H9 (cell line): ENCODE results near the gene CD7. TPM values are rescaled to one million over a fixed set of nuclear protein-coding genes. Genes with fewer than 3 reads are reported as not detected.

Source experiments
- DNase-seq: peaks from one replicate; pipeline ENCODE4 v3.0.0-alpha.2; 2017
- H2AFZ ChIP-seq: one replicate; pipeline ENCODE4 v1.6.1; 2013; ENCODE audit warnings: mild to moderate bottlenecking, low read length, control low read depth, moderate library complexity
- H2AK5ac ChIP-seq: 2 replicates; pipeline ENCODE4 v1.6.1; 2013; ENCODE audit warnings: low read length, control low read depth, mixed read lengths; ENCODE audit not compliant: insufficient read length
- H2BK120ac ChIP-seq: one replicate; pipeline ENCODE4 v1.6.1; 2013; ENCODE audit warnings: low read depth, mild to moderate bottlenecking, low read length, control low read depth, inconsistent platforms; ENCODE audit not compliant: poor library complexity, severe bottlenecking
- H2BK12ac ChIP-seq: 2 replicates; pipeline ENCODE4 v1.6.1; 2013; ENCODE audit warnings: low read length, control low read depth, mixed read lengths, low read depth; ENCODE audit not compliant: insufficient read length
- H2BK15ac ChIP-seq: 2 replicates; pipeline ENCODE4 v1.6.1; 2013; ENCODE audit warnings: low read depth, low read length, control low read depth
- H2BK20ac ChIP-seq: one replicate; pipeline ENCODE4 v1.6.1; 2013; ENCODE audit warnings: low read depth, mild to moderate bottlenecking, low read length, control low read depth, inconsistent platforms; ENCODE audit not compliant: poor library complexity, severe bottlenecking
- H2BK5ac ChIP-seq: 2 replicates; pipeline ENCODE4 v1.6.1; 2013; ENCODE audit warnings: low read length, control low read depth, mixed read lengths; ENCODE audit not compliant: insufficient read length
- H3K14ac ChIP-seq: 2 replicates; pipeline ENCODE4 v1.6.1; 2013; ENCODE audit warnings: low read length, control low read depth; ENCODE audit not compliant: insufficient read depth
- H3K18ac ChIP-seq: 2 replicates; pipeline ENCODE4 v1.6.1; 2013; ENCODE audit warnings: low read depth, mild to moderate bottlenecking, mixed read lengths, low read length, control low read depth; ENCODE audit not compliant: insufficient read length
- H3K23ac ChIP-seq: 2 replicates; pipeline ENCODE4 v1.6.1; 2013; ENCODE audit warnings: low read length, control low read depth, mixed read lengths, low read depth; ENCODE audit not compliant: insufficient read length
- H3K23me2 ChIP-seq: 2 replicates; pipeline ENCODE4 v1.6.1; 2013; ENCODE audit warnings: low read depth, mild to moderate bottlenecking, mixed read lengths, low read length, control low read depth; ENCODE audit not compliant: insufficient read length, poor library complexity, severe bottlenecking
- H3K27ac ChIP-seq: 2 replicates; pipeline ENCODE4 v1.5.1; 2013; ENCODE audit warnings: low read length, control low read depth, mixed read lengths, low read depth; ENCODE audit not compliant: insufficient read length
- H3K27me3 ChIP-seq: 2 replicates; pipeline ENCODE4 v1.6.1; 2013; ENCODE audit warnings: low read length, control low read depth, inconsistent platforms; ENCODE audit not compliant: insufficient read depth
- H3K4ac ChIP-seq: 2 replicates; pipeline ENCODE4 v1.6.1; 2013; ENCODE audit warnings: low read depth, mild to moderate bottlenecking, control low read depth, inconsistent platforms, low read length, moderate library complexity
- H3K4me1 ChIP-seq: 2 replicates; pipeline ENCODE4 v1.6.1; 2013; ENCODE audit warnings: low read length, control low read depth, inconsistent platforms; ENCODE audit not compliant: insufficient read depth
- H3K4me2 ChIP-seq: 2 replicates; pipeline ENCODE4 v1.6.1; 2013; ENCODE audit warnings: low read length, control low read depth, mixed read lengths; ENCODE audit not compliant: insufficient read length, insufficient read depth
- H3K56ac ChIP-seq: 2 replicates; pipeline ENCODE4 v1.6.1; 2013; ENCODE audit warnings: low read depth, mild to moderate bottlenecking, mixed read lengths, low read length, control low read depth; ENCODE audit not compliant: insufficient read length
- H3K79me1 ChIP-seq: 2 replicates; pipeline ENCODE4 v1.6.1; 2013; ENCODE audit warnings: low read depth, mild to moderate bottlenecking, moderate library complexity, low read length, control low read depth, inconsistent platforms; ENCODE audit not compliant: insufficient read depth, poor library complexity, severe bottlenecking
- H3K79me2 ChIP-seq: 2 replicates; pipeline ENCODE4 v1.6.1; 2013; ENCODE audit warnings: low read length, control low read depth, inconsistent platforms; ENCODE audit not compliant: insufficient read depth
- H3K9ac ChIP-seq: 2 replicates; pipeline ENCODE4 v1.6.1; 2013; ENCODE audit warnings: low read length, control low read depth, mixed read lengths; ENCODE audit not compliant: insufficient read length; ENCODE audit errors: extremely low read depth
- H3K9me3 ChIP-seq: one replicate; pipeline ENCODE4 v1.6.1; 2013; ENCODE audit warnings: low read depth, low read length, inconsistent platforms; ENCODE audit not compliant: control insufficient read depth
- H3T11ph ChIP-seq: one replicate; pipeline ENCODE4 v1.6.1; 2013; ENCODE audit warnings: mild to moderate bottlenecking, low read length, control low read depth, inconsistent platforms
- H4K20me1 ChIP-seq: one replicate; pipeline ENCODE4 v1.6.1; 2013; ENCODE audit not compliant: control insufficient read depth, insufficient read length, insufficient read depth
- H4K5ac ChIP-seq: 2 replicates; pipeline ENCODE4 v1.6.1; 2013; ENCODE audit warnings: low read depth, mild to moderate bottlenecking, mixed read lengths, low read length, control low read depth; ENCODE audit not compliant: insufficient read length
- H4K8ac ChIP-seq: replicated peaks from 2 replicates; pipeline ENCODE4 v1.6.1; 2013; ENCODE audit warnings: low read length, control low read depth, mixed read lengths, low read depth; ENCODE audit not compliant: insufficient read length
- H4K91ac ChIP-seq: 2 replicates; pipeline ENCODE4 v1.6.1; 2013; ENCODE audit warnings: low read depth, mild to moderate bottlenecking, moderate library complexity, mixed read lengths, low read length, control low read depth; ENCODE audit not compliant: insufficient read length
- H3K27ac Mint-ChIP-seq, 3 experiments: 2 replicates in 2 of 3; 3 replicates in 1 of 3; pipeline ENCODE4 v1.8.0; 2020 to 2021; ENCODE audit warnings: mixed read lengths in 3 of 3, mild to moderate bottlenecking in 1 of 3, moderate library complexity in 1 of 3
- H3K27me3 Mint-ChIP-seq: 2 replicates; pipeline ENCODE4 v1.8.0; 2021; ENCODE audit warnings: low read depth, mild to moderate bottlenecking, moderate library complexity, mixed read lengths
- H3K36me3 Mint-ChIP-seq, 3 experiments: 2 replicates in 2 of 3; 3 replicates in 1 of 3; pipeline ENCODE4 v1.8.0; 2020 to 2021; ENCODE audit warnings: low read depth in 3 of 3, mixed read lengths in 3 of 3; ENCODE audit not compliant: insufficient read depth in 1 of 3
- H3K4me1 Mint-ChIP-seq, 2 experiments: 2 replicates each; pipeline ENCODE4 v1.8.0; 2020; ENCODE audit warnings: mixed read lengths in 2 of 2
- H3K4me3 Mint-ChIP-seq, 2 experiments: 2 replicates in 1 of 2; 3 replicates in 1 of 2; pipeline ENCODE4 v1.8.0; 2020 to 2021; ENCODE audit warnings: mild to moderate bottlenecking in 2 of 2, mixed read lengths in 2 of 2, moderate library complexity in 1 of 2
- H3K9me3 Mint-ChIP-seq, 2 experiments: 2 replicates in 1 of 2; 3 replicates in 1 of 2; pipeline ENCODE4 v1.8.0; 2020; ENCODE audit warnings: mild to moderate bottlenecking in 2 of 2, mixed read lengths in 2 of 2, moderate library complexity in 1 of 2
- CTCF ChIP-seq: fragments of 200-600 bp; sonication (generic); conservative IDR thresholded peaks from 3 replicates; pipeline ENCODE4 v1.8.0; 2021; ENCODE audit warnings: antibody characterized with exemption, mild to moderate bottlenecking
- WGBS: extraction: QIAGEN DNeasy Blood & Tissue Kit; methylation state at CpG from one replicate; pipeline ENCODE4 v1.1.7; 2013; ENCODE audit warnings: missing lambda C conversion rate, low lambda C conversion rate, mixed read lengths; ENCODE audit not compliant: insufficient read length; ENCODE audit errors: extremely low coverage; 5-methylcytosine and 5-hydroxymethylcytosine counted together
- total RNA-seq: library from RNA; stranded (reverse); gene quantifications from 2 replicates; pipeline ENCODE4 v1.2.1, GENCODE V29; 2021

The CD7 gene
- total RNA-seq, 1 experiment from 2014 or later = 0.35 TPM

- H3K14ac ChIP-seq = no peak overlapping the region
- no peaks in the 10 kb centered on the region for H3K79me1 ChIP-seq
- DNase-seq = no peak
- H3K23ac ChIP-seq = no peak overlapping the region
- no peak overlapping the region for H2BK20ac ChIP-seq
- no peak overlapping the region for H3T11ph ChIP-seq
- H4K8ac ChIP-seq = no peak overlapping the region
- no peak overlapping the region for H4K5ac ChIP-seq
- H2BK5ac ChIP-seq = no peak overlapping the region
- Mint-ChIP-seq H3K27me3 (peaks cover 84% of the 10 kb centered on the region), H3K9me3 (0 out of 5 replicates have a peak, but pooled peaks cover 0 to 3% of the 10 kb centered on the region in 2 experiments), H3K27ac (no peak overlapping the region), H3K4me1 (peaks cover 22 to 46% of the 10 kb centered on the region in 2 experiments), H3K36me3 (no peaks in the 10 kb centered on the region; a peak in 1 of 7 replicates), H3K4me3 (no peak overlapping the region)
- H2AK5ac ChIP-seq = no peak overlapping the region
- H4K91ac ChIP-seq = no peak overlapping the region
- H3K18ac ChIP-seq = no peak overlapping the region
- no peaks in the 10 kb centered on the region for H3K23me2 ChIP-seq
- no peaks in the 10 kb centered on the region for H3K9me3 ChIP-seq
- no peaks in the 10 kb centered on the region for H3K79me2 ChIP-seq
- H3K56ac ChIP-seq = no peak overlapping the region
- peaks cover 10% of the 10 kb centered on the region; the same call in 1 of the 2 replicates for H3K27me3 ChIP-seq
- no peak overlapping the region for H3K4ac ChIP-seq
- WGBS = no CpG with 5 or more reads among the region's 25 CpGs
- H2AFZ ChIP-seq = no peak overlapping the region
- no peak overlapping the region for H3K27ac ChIP-seq
- no peak overlapping the region for H2BK15ac ChIP-seq
- H3K4me2 ChIP-seq = no peak overlapping the region
- no peak overlapping the region for H2BK12ac ChIP-seq
- no peak overlapping the region for H3K9ac ChIP-seq
- peaks cover 5% of the 10 kb centered on the region; the same call in 1 of the 2 replicates for H3K4me1 ChIP-seq
- no peak overlapping the region for H2BK120ac ChIP-seq
- TF ChIP-seq CTCF = no peak
- H4K20me1 ChIP-seq = no peaks in the 10 kb centered on the region
These were observed 14.0 kb upstream of the CD7 start for GRCh38 chr17:82331345-82331939.
